GM13976 (cell line): Measurements from ENCODE around the gene SEMA5A.
A peak's percentile ranks its signal among the peaks of the same experiment; 100 is the strongest.

Source experiments
- DNase-seq: peaks from one replicate; pipeline ENCODE4 v3.0.0; 2012; ENCODE audit warnings: low spot score
- CTCF ChIP-seq: IDR thresholded peaks from 2 replicates; pipeline ENCODE4 v1.5.1; 2012; ENCODE audit warnings: borderline replicate concordance, mild to moderate bottlenecking; ENCODE audit not compliant: insufficient read depth; ENCODE audit errors: extremely low read depth, missing control alignments, control extremely low read depth
- in situ Hi-C: fragments of 300-500 bp; cut with MboI; formaldehyde crosslinking; loops from one replicate; pipeline ENCODE4 v1.12.0; 2022; ENCODE audit warnings: low sequenced_read_pairs, mixed read lengths, inconsistent platforms; ENCODE audit not compliant: unreplicated experiment

Gene SEMA5A

GRCh38 chr5:9363449-9363848 is 182.4 kb downstream of the SEMA5A start:
- DNase-seq: no peak
- in situ Hi-C loops: no loop called here
- TF ChIP-seq CTCF: no peak

GRCh38 chr5:9363026-9363425 is 182.8 kb downstream of the SEMA5A start:
- in situ Hi-C loops: no loop called here
- peak; percentile 55 for DNase-seq
- no peak for TF ChIP-seq CTCF

- no peak for TF ChIP-seq CTCF
- DNase-seq: peak; percentile 33
- in situ Hi-C loops: no loop called here
Observed at GRCh38 chr5:9362600-9362999, 183.3 kb downstream of the SEMA5A start.

GRCh38 chr5:9361835-9362234 is 184.0 kb downstream of the SEMA5A start:
- peak; percentile 64 for DNase-seq
- in situ Hi-C loops: no loop called here
- TF ChIP-seq CTCF: peak; percentile 57

GRCh38 chr5:9358961-9359685 is 186.8 kb downstream of the SEMA5A start:
- DNase-seq: no peak
- in situ Hi-C loops: no loop called here
- TF ChIP-seq CTCF: no peak

- DNase-seq: no peak
- in situ Hi-C loops: no loop called here
- no peak for TF ChIP-seq CTCF
Observed at GRCh38 chr5:9356351-9356825, 189.5 kb downstream of the SEMA5A start.
